GM19455 (cell line): ENCODE measurements around the gene GPR89A.
"Not testable (repeated sequence)": the region's sequence is repeated elsewhere in the genome, so short reads cannot be mapped to it uniquely, and the experiment has no call there.

ENCODE experiments used
- ATAC-seq: cut with Tn5 transposase; IDR thresholded peaks from one replicate; pipeline ENCODE4 v1.9.1; 2021; ENCODE audit not compliant: unreplicated experiment

The GPR89A gene

GRCh38 chr1:145716641-145717345 is 109.0 kb downstream of the GPR89A start:
- ATAC-seq, result no peak

GRCh38 chr1:145717833-145718232 is 110.0 kb downstream of the GPR89A start:
- no peak for ATAC-seq

- not testable (repeated sequence) for ATAC-seq
Measured at GRCh38 chr1:145718465-145718864, 110.7 kb downstream of the GPR89A start.

GRCh38 chr1:145719230-145720079 is 111.7 kb downstream of the GPR89A start, which contains the start of gene CD160:
CD160 (plus strand) TSS chr1:145719499; CDS start chr1:145728328, 8,829 bp downstream.
- no peak for ATAC-seq
